ENCODE measurements around the gene CD38.

DNA sequence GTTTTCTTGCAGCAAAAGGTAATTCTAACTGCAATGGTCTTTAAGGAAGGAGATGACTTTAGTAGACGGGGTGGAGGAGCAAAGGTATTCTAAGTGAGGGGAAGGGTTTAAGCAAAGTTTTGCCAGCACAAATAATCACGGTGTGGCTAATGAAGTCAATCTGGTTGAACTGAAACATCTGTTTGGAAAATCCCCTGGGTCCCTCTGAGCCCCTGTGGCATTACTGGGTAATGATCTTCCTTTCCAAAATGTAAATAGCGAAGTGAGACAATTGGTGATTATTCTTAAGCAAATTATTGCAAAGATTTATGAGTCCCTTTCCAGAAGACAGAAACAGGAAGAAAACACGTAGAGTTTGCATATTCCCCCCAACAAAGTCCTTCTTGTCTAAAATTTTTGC is 113.2 kb downstream of the CD38 start:
- TF ChIP-seq CTCF (IDR thresholded peaks at IDR 0.05; ENCODE audit: low read depth, low read length, poor library complexity, severe bottlenecking) (no peak), EZH2phosphoT487 (IDR thresholded peaks at IDR 0.05; ENCODE audit: borderline replicate concordance, low read length) (no peak)

Measured in DOHH2 (cell line).